GM19035 (cell line): ENCODE measurements around the gene DPP10.

Source experiments
- ATAC-seq: cut with Tn5 transposase; IDR thresholded peaks from one replicate; pipeline ENCODE4 v1.9.1; 2021; ENCODE audit not compliant: unreplicated experiment

DPP10 gene

DNA sequence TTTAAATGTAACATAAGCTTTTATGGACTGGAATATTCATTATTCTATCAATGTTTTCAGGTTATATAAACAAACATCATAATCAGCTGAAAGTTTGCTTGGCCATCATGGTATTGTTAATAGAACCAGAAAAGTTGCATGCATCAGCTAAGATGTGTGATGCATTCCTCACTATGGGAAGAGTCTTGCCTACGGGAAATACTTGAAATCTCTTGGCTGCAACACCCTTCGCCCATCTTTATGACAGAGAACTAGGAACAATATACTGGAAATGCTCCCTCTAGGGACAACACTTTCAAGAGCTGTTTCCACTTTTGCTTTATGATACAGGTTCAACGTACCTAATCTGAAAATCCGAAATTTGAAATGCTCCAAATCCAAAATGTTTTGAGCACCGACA is 1390.8 kb downstream of the DPP10 start:
- ATAC-seq = no peak

DNA sequence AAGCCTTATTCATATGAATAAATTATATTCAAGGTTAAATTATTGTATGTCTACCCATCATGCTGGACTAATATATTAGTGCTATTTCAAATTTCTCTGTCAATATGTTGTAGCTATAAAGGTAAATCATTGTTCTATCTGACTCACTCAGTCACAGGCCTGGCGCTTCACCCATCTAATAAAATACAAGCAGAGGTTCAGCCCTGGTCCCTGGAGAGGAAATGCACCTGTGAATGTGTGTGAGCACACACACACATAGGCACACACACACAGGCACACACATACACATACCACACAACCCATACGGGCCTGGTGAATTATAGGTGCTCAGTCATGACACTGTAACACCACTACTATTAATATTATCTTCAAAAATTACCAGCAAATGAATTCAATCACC is 1396.1 kb downstream of the DPP10 start:
- ATAC-seq = no peak

DNA sequence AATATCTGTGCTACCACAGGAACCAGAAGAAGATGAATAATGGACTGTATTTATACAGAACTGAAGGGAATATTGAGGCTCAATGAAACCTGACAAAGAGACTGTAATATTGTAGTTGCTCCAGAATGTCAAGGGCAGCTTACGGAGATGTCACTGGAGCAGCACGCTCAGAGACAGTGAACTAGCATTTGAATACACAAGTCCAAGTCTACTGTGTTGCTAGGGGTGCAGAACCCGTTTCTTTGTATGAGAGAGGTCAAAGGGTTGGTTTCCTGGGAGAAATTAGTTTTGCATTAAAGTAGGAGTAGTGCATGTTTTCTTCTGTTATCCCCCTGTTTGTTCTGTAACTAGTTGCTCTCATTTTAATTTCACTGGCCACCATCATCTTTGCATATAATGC is 1399.9 kb downstream of the DPP10 start:
- ATAC-seq = no peak

- ATAC-seq = no peak
These were observed 1405.8 kb downstream of the DPP10 start for GRCh38 chr2:115848192-115848591.

DNA sequence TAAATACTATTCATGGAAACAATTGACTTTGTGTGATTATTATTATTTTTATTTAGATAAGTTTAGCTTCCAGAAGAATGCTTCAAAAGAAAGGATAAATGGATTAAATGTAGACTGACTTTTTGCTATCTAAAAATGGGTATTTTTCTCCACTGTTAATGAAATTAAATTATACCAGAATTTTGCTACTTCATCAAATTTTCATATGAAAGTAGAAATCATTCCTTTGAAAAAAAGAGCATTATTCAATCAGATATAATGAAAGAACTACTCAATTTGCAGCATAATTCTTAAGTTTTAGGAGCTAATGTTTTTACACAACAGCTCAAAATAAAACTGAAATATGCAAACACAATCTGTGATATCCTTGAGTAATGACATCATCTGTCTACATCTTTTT is 1424.6 kb downstream of the DPP10 start:
- no peak for ATAC-seq

- ATAC-seq = no peak
These were observed 1432.0 kb downstream of the DPP10 start for GRCh38 chr2:115874427-115874826.

GRCh38 chr2:115880558-115880957 is 1438.1 kb downstream of the DPP10 start:
- no peak for ATAC-seq

DNA sequence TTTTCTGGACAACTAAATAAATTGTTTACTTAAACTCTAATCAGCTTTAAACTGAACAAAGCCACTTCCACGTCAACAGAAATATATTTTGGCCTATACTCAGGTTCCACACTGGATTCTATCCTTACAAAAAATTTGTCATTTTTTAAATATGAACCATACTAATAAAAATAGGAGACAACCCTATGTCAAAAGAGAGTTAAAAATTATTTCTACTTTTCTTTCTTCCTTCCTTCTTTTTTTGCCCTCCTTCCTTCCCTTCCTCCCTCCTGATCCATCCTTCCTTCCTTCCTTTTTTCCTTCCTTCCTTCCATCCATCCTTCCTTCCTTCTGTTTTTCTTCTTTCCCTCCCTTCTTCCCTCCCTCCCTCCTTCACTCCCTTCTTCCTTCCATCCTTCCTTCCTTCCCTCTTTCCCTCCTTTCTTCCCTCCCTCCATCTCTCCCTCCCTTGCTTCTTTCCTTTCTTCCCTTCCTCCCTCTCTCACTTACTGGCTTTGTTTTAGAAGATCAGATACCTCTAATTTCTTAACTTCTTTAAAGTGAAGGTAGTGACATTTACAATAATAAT is 1444.9 kb downstream of the DPP10 start:
- no peak for ATAC-seq
